Right lobe of liver (tissue), 6 donors: ENCODE data around the gene SERTAD3. TPM values are rescaled to one million over a fixed set of nuclear protein-coding genes. Genes with fewer than 3 reads are reported as not detected.
A peak's percentile ranks its signal among the peaks of the same experiment; 100 is the strongest.
"Not testable (repeated sequence)": the region's sequence is repeated elsewhere in the genome, so short reads cannot be mapped to it uniquely, and the experiment has no call there.

Source experiments
- ATAC-seq, 4 donors: fragments of 200-7000 bp; cut with Tn5 transposase; one replicate each; pipeline ENCODE4 v1.9.1; 2020; ENCODE audit warnings: mild to moderate bottlenecking in 4 of 4, moderate library complexity in 4 of 4
- DNase-seq, 3 donors: peaks; one replicate each; pipeline ENCODE4 v3.0.0-alpha.2; 2020
- H3K27ac ChIP-seq, 3 donors: fragments of 200-600 bp; one replicate each; pipeline ENCODE4 v1.8.0; 2022
- H3K27me3 ChIP-seq, 2 donors: fragments of 200-600 bp; one replicate each; pipeline ENCODE4 v1.8.0; 2022
- H3K36me3 ChIP-seq, 4 donors: fragments of 200-600 bp; sonication (generic) in 1 of 4; one replicate each; pipeline versions ENCODE4 v1.5.1 to v1.8.0; 2017 to 2022; ENCODE audit warnings: control low read depth in 1 of 4
- H3K4me1 ChIP-seq, 4 donors: fragments of 200-600 bp; sonication (generic) in 1 of 4; one replicate each; pipeline versions ENCODE4 v1.5.1 to v1.8.0; 2017 to 2022; ENCODE audit warnings: control low read depth in 1 of 4
- H3K4me3 ChIP-seq, 3 donors: fragments of 200-600 bp; one replicate each; pipeline ENCODE4 v1.8.0; 2022
- H3K9me3 ChIP-seq, 4 donors: fragments of 200-600 bp; sonication (generic) in 1 of 4; one replicate each; pipeline versions ENCODE4 v1.5.1 to v1.8.0; 2017 to 2022; ENCODE audit warnings: control low read depth in 1 of 4
- CTCF ChIP-seq, 4 donors: fragments of 200-600 bp in 3 of 4; fragments of 450-650 bp in 1 of 4; IDR thresholded peaks; one replicate each; pipeline versions ENCODE4 v1.5.1 to v1.8.0; 2016 to 2022; ENCODE audit warnings: antibody characterized with exemption in 4 of 4, mild to moderate bottlenecking in 2 of 4
- POLR2A ChIP-seq: fragments of 450-650 bp; IDR thresholded peaks from one replicate; pipeline ENCODE4 v1.6.1; 2017; ENCODE audit warnings: antibody characterized with exemption, mild to moderate bottlenecking
- WGBS: methylation state at CpG from one replicate; pipeline ENCODE4 v1.1.6; 2018; ENCODE audit warnings: low coverage, low lambda C conversion rate; ENCODE audit not compliant: insufficient coverage; ENCODE audit errors: missing lambda C conversion rate; 5-methylcytosine and 5-hydroxymethylcytosine counted together
- intact Hi-C, 2 donors: fragments of 100-400 bp; cut with DNase I; formaldehyde crosslinking; loops; one replicate each; pipeline versions ENCODE4 v1.11.2 to v1.14.1; 2022
- total RNA-seq, 6 experiments: library from RNA; depleted of rRNA in 2 of 6; stranded (reverse); fragments of >200 nt in 2 of 6; fragmentation: NEBNext Ultra II Directional in 3 of 6; extraction: Animal tissue kit (Norgen Biotek cat#: 25700) in 3 of 6; gene quantifications; one replicate each; pipeline versions ENCODE4 v1.1.0 to v1.2.4, GENCODE V29; 2016 to 2023
- donor health status: DM: no; HTN: yes; CAD: no.
- donor health status: DM: no; HTN: no; CAD: no.
- donor health status: DM: no; HTN: no; CAD: no.
- donor health status: DM: no; HTN: yes; CAD: no.
- donor health status: DM: no; HTN: yes; CAD: no.

The SERTAD3 gene
- total RNA-seq, 6 experiments from 2014 or later: 5.2 to 10.1 (median 7.4) TPM

- ATAC-seq: no peak
- Histone ChIP-seq H3K27ac (no peak overlapping the region), H3K27me3 (no peaks in the 10 kb centered on the region), H3K4me1 (no peaks in the 10 kb centered on the region), H3K4me3 (no peak overlapping the region), H3K9me3 (no peaks in the 10 kb centered on the region), H3K36me3 (no peaks in the 10 kb centered on the region)
- no peak for DNase-seq
- 37% methylated on average over 2 of the region's 4 CpGs for WGBS
- intact Hi-C loops: no loop called here
- TF ChIP-seq POLR2A (no peak), CTCF (IDR thresholded peaks at IDR 0.05) (no peak)
These were observed 31.3 kb downstream of the SERTAD3 start for GRCh38 chr19:40412866-40413265.

GRCh38 chr19:40411958-40412499, 32.1 kb downstream of the SERTAD3 start:
- no peaks in the 10 kb centered on the region for H3K9me3 ChIP-seq
- intact Hi-C loops: no loop called here
- no peak overlapping the region for H3K27ac ChIP-seq
- no peak overlapping the region for H3K4me3 ChIP-seq
- DNase-seq (no peak), ATAC-seq (no peak)
- no peaks in the 10 kb centered on the region for H3K36me3 ChIP-seq
- WGBS: 40% methylated on average over 1 of the region's 8 CpGs
- H3K27me3 ChIP-seq: no peaks in the 10 kb centered on the region
- H3K4me1 ChIP-seq: no peaks in the 10 kb centered on the region
- TF ChIP-seq CTCF (IDR thresholded peaks at IDR 0.05) (no peak), POLR2A (no peak)

GRCh38 chr19:40411125-40411842, 32.9 kb downstream of the SERTAD3 start:
- H3K4me3 ChIP-seq: no peak overlapping the region
- WGBS: 46% methylated on average over 6 of the region's 16 CpGs
- peak; percentile 16 to 30 (median 22) for ATAC-seq

GRCh38 chr19:40410030-40410389, 34.1 kb downstream of the SERTAD3 start:
- H3K36me3 ChIP-seq: no peaks in the 10 kb centered on the region
- intact Hi-C loops: no loop called here
- ATAC-seq: no peak
- no peak overlapping the region for H3K4me3 ChIP-seq
- no peaks in the 10 kb centered on the region for H3K4me1 ChIP-seq
- no peaks in the 10 kb centered on the region for H3K27me3 ChIP-seq
- H3K27ac ChIP-seq: no peak overlapping the region
- H3K9me3 ChIP-seq: no peaks in the 10 kb centered on the region
- 20% methylated on average over 1 of the region's 9 CpGs for WGBS
- TF ChIP-seq CTCF (IDR thresholded peaks at IDR 0.05): no peak
- no peak for TF ChIP-seq POLR2A
- no peak for DNase-seq

More at GRCh38 chr19:40411125-40411842, 32.9 kb downstream of the SERTAD3 start:
- Histone ChIP-seq H3K27ac (no peak overlapping the region), H3K9me3 (no peaks in the 10 kb centered on the region), H3K27me3 (no peaks in the 10 kb centered on the region), H3K4me1 (no peaks in the 10 kb centered on the region), H3K36me3 (no peaks in the 10 kb centered on the region)
- no peak for TF ChIP-seq POLR2A
- no peak for TF ChIP-seq CTCF (IDR thresholded peaks at IDR 0.05)
- intact Hi-C loops: no loop called here
- DNase-seq: no peak

- H3K4me1 ChIP-seq, intact Hi-C loops, H3K27me3 ChIP-seq, H3K9me3 ChIP-seq, DNase-seq, H3K36me3 ChIP-seq, ATAC-seq, H3K4me3 ChIP-seq, H3K27ac ChIP-seq: not testable (repeated sequence)
- WGBS: 100% methylated on average over 1 of the region's 8 CpGs
These were observed 35.6 kb downstream of the SERTAD3 start for GRCh38 chr19:40408598-40408925.
